IMR-90 (cell line): ENCODE measurements around the gene SEPTIN5. TPM values are rescaled to one million over a fixed set of nuclear protein-coding genes. Genes with fewer than 3 reads are reported as not detected.

Source experiments
- ATAC-seq: fragments of 200-7000 bp; cut with Tn5 transposase; 2 replicates; pipeline ENCODE4 v1.9.1; 2020; ENCODE audit warnings: low read depth, mild to moderate bottlenecking, moderate library complexity
- BruUV-seq: library from RNA; stranded (reverse); fragments of 400-500 nt; replicated peaks from 2 replicates; lab custom pipeline; 2021; lab: Mats Ljungman, UMichigan
- CTCF ChIA-PET: fragments of 300-600 bp; formaldehyde crosslinking; extraction: SDS; loops from one replicate; lab custom pipeline; 2021; ENCODE audit warnings: antibody characterized with exemption; lab: Yijun Ruan, JAX
- POLR2A ChIA-PET: fragments of 300-600 bp; sonication (Branson Sonifier 250); formaldehyde crosslinking; loops from one replicate; lab custom pipeline; 2022; ENCODE audit warnings: antibody characterized with exemption; ENCODE audit not compliant: unreplicated experiment; lab: Charles Lee
- DNase-seq: peaks from one replicate; pipeline ENCODE4 v3.0.0; 2013
- H2AFZ ChIP-seq: replicated peaks from 2 replicates; pipeline ENCODE3; 2013; ENCODE audit warnings: low read length, mild to moderate bottlenecking; ENCODE audit not compliant: poor library complexity
- H2AK5ac ChIP-seq: 2 replicates; pipeline ENCODE4 v1.6.1; 2013; ENCODE audit warnings: low read depth, low read length, inconsistent platforms
- H2AK9ac ChIP-seq: replicated peaks from 2 replicates; pipeline ENCODE3; 2013; ENCODE audit warnings: mild to moderate bottlenecking, low read depth, low read length, moderate library complexity; ENCODE audit not compliant: poor library complexity
- H2BK120ac ChIP-seq: 2 replicates; pipeline ENCODE4 v1.6.1; 2013; ENCODE audit warnings: low read depth, low read length, inconsistent platforms
- H2BK15ac ChIP-seq: 3 replicates; pipeline ENCODE4 v1.6.1; 2013; ENCODE audit warnings: low read depth, low read length, inconsistent platforms
- H2BK20ac ChIP-seq: 2 replicates; pipeline ENCODE4 v1.6.1; 2013; ENCODE audit warnings: low read depth, mild to moderate bottlenecking, inconsistent platforms, low read length, moderate library complexity
- H2BK5ac ChIP-seq: 2 replicates; pipeline ENCODE4 v1.6.1; 2013; ENCODE audit warnings: mild to moderate bottlenecking, low read depth, low read length, inconsistent platforms; ENCODE audit not compliant: poor library complexity, severe bottlenecking
- H3K14ac ChIP-seq: replicated peaks from 2 replicates; pipeline ENCODE4 v1.6.1; 2013; ENCODE audit warnings: low read depth, low read length, inconsistent platforms
- H3K18ac ChIP-seq: 2 replicates; pipeline ENCODE4 v1.6.1; 2013; ENCODE audit warnings: low read depth, low read length, control low read depth
- H3K23ac ChIP-seq: 2 replicates; pipeline ENCODE4 v1.6.1; 2013; ENCODE audit warnings: low read depth, low read length, inconsistent platforms
- H3K27ac ChIP-seq: 2 replicates; pipeline ENCODE4 v1.5.1; 2013; ENCODE audit warnings: mild to moderate bottlenecking, control low read depth, low read length; ENCODE audit not compliant: insufficient read depth
- H3K27me3 ChIP-seq: 2 replicates; pipeline ENCODE4 v1.6.1; 2013; ENCODE audit warnings: low read length; ENCODE audit not compliant: control insufficient read depth, insufficient read depth
- H3K36me3 ChIP-seq: 2 replicates; pipeline ENCODE4 v1.6.1; 2013; ENCODE audit warnings: low read length, mixed read lengths; ENCODE audit not compliant: control insufficient read depth, insufficient read depth
- H3K4ac ChIP-seq: 2 replicates; pipeline ENCODE4 v1.6.1; 2013; ENCODE audit warnings: low read depth, low read length, inconsistent platforms
- H3K4me1 ChIP-seq: 2 replicates; pipeline ENCODE4 v1.6.1; 2013; ENCODE audit warnings: low read length, mixed read lengths; ENCODE audit not compliant: control insufficient read depth, insufficient read depth
- H3K4me2 ChIP-seq: 2 replicates; pipeline ENCODE4 v1.6.1; 2013; ENCODE audit warnings: low read depth, mild to moderate bottlenecking, control low read depth, low read length, moderate library complexity
- H3K4me3 ChIP-seq: 2 replicates; pipeline ENCODE4 v1.5.1; 2013; ENCODE audit warnings: low read depth, mild to moderate bottlenecking, control low read depth, low read length, moderate library complexity; ENCODE audit not compliant: insufficient read depth
- H3K56ac ChIP-seq: 2 replicates; pipeline ENCODE4 v1.6.1; 2013; ENCODE audit warnings: low read length, inconsistent platforms; ENCODE audit not compliant: insufficient read depth; ENCODE audit errors: extremely low read depth
- H3K79me1 ChIP-seq, 2 experiments: 2 replicates each; pipeline ENCODE4 v1.6.1; 2013; ENCODE audit warnings: low read length in 2 of 2, inconsistent platforms in 1 of 2, low read depth in 1 of 2
- H3K9ac ChIP-seq: 2 replicates; pipeline ENCODE4 v1.6.1; 2013; ENCODE audit warnings: low read depth, low read length, control low read depth
- H3K9me1 ChIP-seq: 2 replicates; pipeline ENCODE4 v1.6.1; 2013; ENCODE audit warnings: low read length, inconsistent platforms; ENCODE audit not compliant: insufficient read depth
- H3K9me3 ChIP-seq: 2 replicates; pipeline ENCODE4 v1.6.1; 2013; ENCODE audit warnings: low read length; ENCODE audit not compliant: control insufficient read depth, insufficient read depth
- H4K20me1 ChIP-seq: 2 replicates; pipeline ENCODE4 v1.6.1; 2013; ENCODE audit warnings: low read length, inconsistent platforms; ENCODE audit not compliant: insufficient read depth
- H4K5ac ChIP-seq: 2 replicates; pipeline ENCODE4 v1.6.1; 2013; ENCODE audit warnings: mild to moderate bottlenecking, low read depth, low read length, control low read depth
- H4K8ac ChIP-seq, 2 experiments: 2 replicates each; pipeline ENCODE4 v1.6.1; 2013; ENCODE audit warnings: low read depth in 2 of 2, low read length in 2 of 2, control low read depth in 1 of 2, inconsistent platforms in 1 of 2
- H4K91ac ChIP-seq: 2 replicates; pipeline ENCODE4 v1.6.1; 2013; ENCODE audit warnings: low read depth, low read length, inconsistent platforms; ENCODE audit not compliant: insufficient read depth
- CHD1 ChIP-seq: IDR thresholded peaks from 2 replicates; pipeline ENCODE4 v1.6.1; 2012; ENCODE audit warnings: low read depth, low read length, improper control_type of control experiment
- FOS ChIP-seq: fragments of 150-350 bp; IDR thresholded peaks from 2 replicates; pipeline ENCODE4 v1.6.1; 2016; ENCODE audit warnings: low read depth, low read length
- MAZ ChIP-seq: IDR thresholded peaks from 2 replicates; pipeline ENCODE4 v1.6.1; 2012; ENCODE audit warnings: low read depth, mild to moderate bottlenecking, low read length, improper control_type of control experiment, moderate library complexity, borderline replicate concordance
- MXI1 ChIP-seq: IDR thresholded peaks from 2 replicates; pipeline ENCODE4 v1.6.1; 2012; ENCODE audit warnings: low read depth, mild to moderate bottlenecking, low read length, moderate library complexity, borderline replicate concordance
- POLR2A ChIP-seq: IDR thresholded peaks from 2 replicates; pipeline ENCODE4 v1.6.1; 2012; ENCODE audit warnings: mild to moderate bottlenecking, low read depth, low read length
- RCOR1 ChIP-seq: IDR thresholded peaks from 2 replicates; pipeline ENCODE4 v1.6.1; 2012; ENCODE audit warnings: mild to moderate bottlenecking, low read length, improper control_type of control experiment; ENCODE audit not compliant: insufficient replicate concordance
- WGBS, 2 experiments: methylation state at CpG; one replicate each; pipeline versions ENCODE4 v1.1.5 to v1.1.7; 2013; ENCODE audit warnings: missing lambda C conversion rate in 2 of 2; ENCODE audit not compliant: insufficient read length in 1 of 2; ENCODE audit errors: extremely low coverage in 2 of 2; 5-methylcytosine and 5-hydroxymethylcytosine counted together
- dilution Hi-C: fragments of 300-500 bp; cut with HindIII; formaldehyde crosslinking; loops from one replicate; pipeline ENCODE4 v1.14.3; 2018; ENCODE audit warnings: low sequenced_read_pairs; ENCODE audit not compliant: unreplicated experiment
- in situ Hi-C: fragments of 300-500 bp; cut with MboI; formaldehyde crosslinking; loops from 3 replicates; pipeline ENCODE4 v1.14.3; 2019; ENCODE audit warnings: low sequenced_read_pairs, inconsistent platforms, mixed read lengths
- intact Hi-C: fragments of 100-400 bp; cut with micrococcal nuclease; formaldehyde crosslinking; loops from 2 replicates; pipeline ENCODE4 v1.10.0; 2022
- polyA plus RNA-seq, 3 experiments: library from polyadenylated mRNA; depleted of rRNA; stranded (reverse); fragments of >200 nt; gene quantifications; 2 replicates each; pipeline ENCODE4 v1.2.3, GENCODE V29; 2012; ENCODE audit warnings: low replicate concordance in 1 of 3
- total RNA-seq: library from RNA; depleted of rRNA; stranded (reverse); fragments of >200 nt; gene quantifications from 2 replicates; pipeline ENCODE4 v1.2.3, GENCODE V29; 2012
- TF ChIP-seq, protein P1 (sequence below): conservative IDR thresholded peaks from 2 replicates; pipeline ENCODE4 v1.5.1; 2012; ENCODE audit warnings: mild to moderate bottlenecking, low read depth, low read length, improper control_type of control experiment
- TF ChIP-seq, protein P2 (sequence below): fragments of 150-350 bp; IDR thresholded peaks from 2 replicates; pipeline ENCODE4 v1.6.1; 2016; ENCODE audit warnings: low read depth, mild to moderate bottlenecking, low read length, moderate library complexity, borderline replicate concordance
- TF ChIP-seq, protein P3 (sequence below): fragments of 150-350 bp; IDR thresholded peaks from 2 replicates; pipeline ENCODE4 v1.6.1; 2017; ENCODE audit warnings: mild to moderate bottlenecking, antibody characterized with exemption, low read length, low read depth

Gene SEPTIN5
- total and polyA plus RNA-seq, 2 of the 4 experiments (the other 2 are of a cell fraction): 16.8 to 20.7 TPM

DNA sequence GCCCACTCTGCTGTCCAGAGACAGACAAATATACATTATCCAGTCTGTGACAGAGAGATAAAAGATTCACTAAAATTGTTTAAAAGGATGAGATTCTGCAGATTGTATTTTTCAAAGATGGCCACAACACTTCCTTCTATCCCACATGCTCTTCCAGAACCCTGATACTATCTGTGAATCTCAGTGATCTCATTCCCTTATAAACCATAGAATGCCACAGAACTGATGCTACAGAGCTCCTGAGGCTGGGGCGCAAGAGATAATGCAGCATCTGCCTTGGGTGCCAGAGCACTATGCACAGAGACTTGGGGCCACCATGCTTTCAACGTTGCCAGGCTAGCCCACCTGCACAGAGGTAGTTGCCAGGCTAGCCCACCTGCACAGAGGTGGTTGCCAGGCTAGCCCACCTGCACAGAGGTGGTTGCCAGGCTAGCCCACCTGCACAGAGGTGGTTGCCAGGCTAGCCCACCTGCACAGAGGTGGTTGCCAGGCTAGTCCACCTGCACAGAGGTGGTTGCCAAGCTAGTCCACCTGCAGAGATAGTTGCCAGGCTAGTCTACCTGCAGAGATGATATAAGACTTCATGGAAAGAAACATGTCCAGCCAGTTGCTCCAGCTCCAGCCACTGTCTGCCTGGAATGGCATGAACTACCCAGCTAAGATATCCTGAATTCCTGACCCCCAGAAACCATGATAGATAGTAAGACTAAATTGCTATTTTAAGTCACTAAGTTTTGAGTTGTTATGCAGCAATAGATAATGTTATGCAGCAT, 17.6 kb upstream of the SEPTIN5 start:
- Histone ChIP-seq H4K5ac (no peak overlapping the region), H2BK5ac (no peak overlapping the region), H3K27ac (no peak overlapping the region), H3K9me1 (no peaks in the 10 kb centered on the region), H2AK5ac (no peak overlapping the region), H3K23ac (no peak overlapping the region), H3K4me2 (no peak overlapping the region), H3K4me1 (no peaks in the 10 kb centered on the region; the same call in 1 of the 2 replicates), H2BK120ac (no peak overlapping the region), H3K79me1 (no peaks in the 10 kb centered on the region), H3K14ac (no peak overlapping the region), H2BK15ac (no peak overlapping the region), H3K18ac (no peak overlapping the region), H2AFZ (no peak overlapping the region), H3K4me3 (no peak overlapping the region), H4K91ac (no peak overlapping the region), H3K27me3 (peaks cover 4% of the 10 kb centered on the region), H3K4ac (no peak overlapping the region), H4K8ac (no peak overlapping the region), H2BK20ac (no peak overlapping the region), H3K9me3 (no peaks in the 10 kb centered on the region), H4K20me1 (no peaks in the 10 kb centered on the region), H3K36me3 (no peaks in the 10 kb centered on the region), H2AK9ac (no peak overlapping the region), H3K56ac (no peak overlapping the region), H3K9ac (no peak overlapping the region)
- in situ Hi-C loops: no loop called here
- no TSS peak for BruUV-seq
- ATAC-seq (no peak), DNase-seq (no peak)
- TF ChIP-seq, protein P1, sequence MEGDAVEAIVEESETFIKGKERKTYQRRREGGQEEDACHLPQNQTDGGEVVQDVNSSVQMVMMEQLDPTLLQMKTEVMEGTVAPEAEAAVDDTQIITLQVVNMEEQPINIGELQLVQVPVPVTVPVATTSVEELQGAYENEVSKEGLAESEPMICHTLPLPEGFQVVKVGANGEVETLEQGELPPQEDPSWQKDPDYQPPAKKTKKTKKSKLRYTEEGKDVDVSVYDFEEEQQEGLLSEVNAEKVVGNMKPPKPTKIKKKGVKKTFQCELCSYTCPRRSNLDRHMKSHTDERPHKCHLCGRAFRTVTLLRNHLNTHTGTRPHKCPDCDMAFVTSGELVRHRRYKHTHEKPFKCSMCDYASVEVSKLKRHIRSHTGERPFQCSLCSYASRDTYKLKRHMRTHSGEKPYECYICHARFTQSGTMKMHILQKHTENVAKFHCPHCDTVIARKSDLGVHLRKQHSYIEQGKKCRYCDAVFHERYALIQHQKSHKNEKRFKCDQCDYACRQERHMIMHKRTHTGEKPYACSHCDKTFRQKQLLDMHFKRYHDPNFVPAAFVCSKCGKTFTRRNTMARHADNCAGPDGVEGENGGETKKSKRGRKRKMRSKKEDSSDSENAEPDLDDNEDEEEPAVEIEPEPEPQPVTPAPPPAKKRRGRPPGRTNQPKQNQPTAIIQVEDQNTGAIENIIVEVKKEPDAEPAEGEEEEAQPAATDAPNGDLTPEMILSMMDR: no peak
- no peak for TF ChIP-seq POLR2A
- TF ChIP-seq MAZ: no peak
- TF ChIP-seq, protein P2, sequence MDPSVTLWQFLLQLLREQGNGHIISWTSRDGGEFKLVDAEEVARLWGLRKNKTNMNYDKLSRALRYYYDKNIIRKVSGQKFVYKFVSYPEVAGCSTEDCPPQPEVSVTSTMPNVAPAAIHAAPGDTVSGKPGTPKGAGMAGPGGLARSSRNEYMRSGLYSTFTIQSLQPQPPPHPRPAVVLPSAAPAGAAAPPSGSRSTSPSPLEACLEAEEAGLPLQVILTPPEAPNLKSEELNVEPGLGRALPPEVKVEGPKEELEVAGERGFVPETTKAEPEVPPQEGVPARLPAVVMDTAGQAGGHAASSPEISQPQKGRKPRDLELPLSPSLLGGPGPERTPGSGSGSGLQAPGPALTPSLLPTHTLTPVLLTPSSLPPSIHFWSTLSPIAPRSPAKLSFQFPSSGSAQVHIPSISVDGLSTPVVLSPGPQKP: no peak
- TF ChIP-seq MXI1: no peak
- no peak for TF ChIP-seq CHD1
- TF ChIP-seq RCOR1: no peak
- TF ChIP-seq, protein P3, sequence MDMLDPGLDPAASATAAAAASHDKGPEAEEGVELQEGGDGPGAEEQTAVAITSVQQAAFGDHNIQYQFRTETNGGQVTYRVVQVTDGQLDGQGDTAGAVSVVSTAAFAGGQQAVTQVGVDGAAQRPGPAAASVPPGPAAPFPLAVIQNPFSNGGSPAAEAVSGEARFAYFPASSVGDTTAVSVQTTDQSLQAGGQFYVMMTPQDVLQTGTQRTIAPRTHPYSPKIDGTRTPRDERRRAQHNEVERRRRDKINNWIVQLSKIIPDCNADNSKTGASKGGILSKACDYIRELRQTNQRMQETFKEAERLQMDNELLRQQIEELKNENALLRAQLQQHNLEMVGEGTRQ: no peak
- TF ChIP-seq FOS: no peak
- dilution Hi-C loops: no loop called here
- ChIA-PET CTCF (no interaction called here), POLR2A (no interaction called here)
- no CpG with 5 or more reads among the region's 2 CpGs for WGBS, 2 experiments
- intact Hi-C loops: no loop called here
